Bronchial epithelial cell (primary cell): Measurements from ENCODE around the gene TTC27. TPM values are rescaled to one million over a fixed set of nuclear protein-coding genes. Genes with fewer than 3 reads are reported as not detected.

Experiments
- DNase-seq: peaks from one replicate; pipeline ENCODE4 v3.0.0-alpha.2; 2010; ENCODE audit warnings: low read depth
- FAIRE-seq: peaks from 2 replicates; lab custom pipeline; 2011; peaks lifted over from hg19 to GRCh38; lab: Jason Lieb, UNC
- H3K27me3 ChIP-seq: 2 replicates; pipeline ENCODE4 v1.5.1; 2011; ENCODE audit warnings: low read length; ENCODE audit not compliant: control insufficient read depth, insufficient read depth
- H3K36me3 ChIP-seq: 2 replicates; pipeline ENCODE4 v1.5.1; 2011; ENCODE audit warnings: low read length; ENCODE audit not compliant: control insufficient read depth, insufficient read depth
- H3K4me3 ChIP-seq: 2 replicates; pipeline ENCODE4 v1.5.1; 2011; ENCODE audit warnings: mild to moderate bottlenecking, low read depth, low read length, control low read depth
- CTCF ChIP-seq: IDR thresholded peaks from 2 replicates; pipeline ENCODE4 v1.5.1; 2011; ENCODE audit warnings: mild to moderate bottlenecking, moderate library complexity, low read length, control low read depth, inconsistent platforms; ENCODE audit not compliant: insufficient read depth, severe bottlenecking
- total RNA-seq: library from RNA; depleted of rRNA; stranded (reverse); fragments of >200 nt; gene quantifications from 2 replicates; pipeline ENCODE4 v1.2.1, GENCODE V29; 2014

Gene TTC27
- total RNA-seq, 1 donor from 2014 or later: 25.3 TPM

- DNase-seq (no peak), FAIRE-seq (no peak)
- Histone ChIP-seq H3K27me3 (no peaks in the 10 kb centered on the region), H3K36me3 (no peaks in the 10 kb centered on the region), H3K4me3 (no peak overlapping the region)
- TF ChIP-seq CTCF: no peak
These were observed 142.5 kb downstream of the TTC27 start for GRCh38 chr2:32770360-32770759.

GRCh38 chr2:32772638-32773447, 145.0 kb downstream of the TTC27 start:
- DNase-seq (peak; percentile 54), FAIRE-seq (no peak)
- peak; percentile 49 for TF ChIP-seq CTCF
- H3K27me3 ChIP-seq: no peaks in the 10 kb centered on the region
- no peak overlapping the region for H3K4me3 ChIP-seq
- no peaks in the 10 kb centered on the region for H3K36me3 ChIP-seq

- TF ChIP-seq CTCF: no peak
- DNase-seq: no peak
- no peak overlapping the region for H3K4me3 ChIP-seq
- FAIRE-seq: no peak
- no peaks in the 10 kb centered on the region for H3K27me3 ChIP-seq
- H3K36me3 ChIP-seq: no peaks in the 10 kb centered on the region
These were observed 145.6 kb downstream of the TTC27 start for GRCh38 chr2:32773448-32773808.

- Histone ChIP-seq H3K4me3 (no peak overlapping the region), H3K27me3 (no peaks in the 10 kb centered on the region), H3K36me3 (no peaks in the 10 kb centered on the region)
- DNase-seq (no peak), FAIRE-seq (no peak)
- TF ChIP-seq CTCF: no peak
These were observed 148.1 kb downstream of the TTC27 start for GRCh38 chr2:32775954-32776353.

GRCh38 chr2:32777714-32778113, 149.9 kb downstream of the TTC27 start:
- DNase-seq (no peak), FAIRE-seq (no peak)
- Histone ChIP-seq H3K27me3 (no peaks in the 10 kb centered on the region), H3K36me3 (no peaks in the 10 kb centered on the region), H3K4me3 (no peak overlapping the region)
- TF ChIP-seq CTCF: no peak

GRCh38 chr2:32780961-32781360, 153.1 kb downstream of the TTC27 start:
- DNase-seq (no peak), FAIRE-seq (no peak)
- no peak for TF ChIP-seq CTCF
- no peaks in the 10 kb centered on the region for H3K36me3 ChIP-seq
- H3K27me3 ChIP-seq: no peaks in the 10 kb centered on the region
- no peak overlapping the region for H3K4me3 ChIP-seq
